Measurements from ENCODE around the gene SHANK2.

- no peak for TF ChIP-seq CTCF (IDR thresholded peaks at IDR 0.05)
- no peak for TF ChIP-seq POLR2AphosphoS5 (IDR thresholded peaks at IDR 0.05; ENCODE audit: insufficient read depth in 1 of 2, low read depth in 1 of 2)
These were observed 37.6 kb downstream of the SHANK2 start for GRCh38 chr11:71214553-71215424.
